ENCODE data around the gene CINP.

DNA sequence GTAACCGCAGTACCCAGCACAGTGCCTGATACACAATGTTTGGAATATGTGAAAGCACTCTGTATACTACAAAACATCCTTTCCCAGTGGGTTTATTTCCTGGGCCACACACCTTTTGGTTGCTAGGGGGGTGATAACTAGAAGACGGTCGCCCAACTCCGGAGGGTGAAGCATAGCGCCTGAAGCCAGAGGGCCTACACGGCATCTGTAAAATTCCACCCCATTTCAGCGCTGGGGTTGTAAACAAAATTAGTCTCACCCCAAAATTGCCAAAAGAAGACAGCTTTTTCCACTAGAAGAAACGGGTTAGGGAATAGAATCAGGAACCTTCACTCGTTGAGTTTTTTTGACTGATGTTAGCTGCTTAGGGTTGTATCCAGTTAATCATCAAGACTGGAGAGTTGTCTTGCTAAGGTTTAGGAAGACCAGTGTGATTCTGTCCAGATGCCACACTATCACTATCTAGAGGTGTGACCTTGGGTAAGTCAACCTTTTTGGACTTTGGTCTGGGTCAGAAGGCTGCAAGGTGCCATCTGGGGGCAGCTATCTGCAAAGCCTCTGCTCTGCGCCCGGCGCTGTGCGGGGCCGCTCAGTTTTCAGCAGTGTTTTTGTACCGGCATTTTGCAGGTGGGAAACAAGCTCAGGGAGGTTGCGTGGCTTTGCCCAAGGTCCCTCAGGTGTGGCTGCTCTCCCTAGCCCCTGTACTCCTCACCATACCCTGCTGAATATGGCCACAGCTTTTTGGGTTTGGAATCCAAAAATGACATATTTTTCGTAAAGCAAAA, 41.8 kb downstream of the CINP start:
- TF ChIP-seq POLR2AphosphoS5 (IDR thresholded peaks at IDR 0.05; ENCODE audit: low read depth) (no peak), CREB1 (CRISPR knock-in tag; IDR thresholded peaks at IDR 0.05; ENCODE audit: low read depth) (no peak), EZH2 (IDR thresholded peaks at IDR 0.05; ENCODE audit: low read depth, unreplicated experiment) (no peak), STAT1 (IDR thresholded peaks at IDR 0.05; ENCODE audit: unreplicated experiment) (no peak)
- TF ChIP-seq, protein P1, sequence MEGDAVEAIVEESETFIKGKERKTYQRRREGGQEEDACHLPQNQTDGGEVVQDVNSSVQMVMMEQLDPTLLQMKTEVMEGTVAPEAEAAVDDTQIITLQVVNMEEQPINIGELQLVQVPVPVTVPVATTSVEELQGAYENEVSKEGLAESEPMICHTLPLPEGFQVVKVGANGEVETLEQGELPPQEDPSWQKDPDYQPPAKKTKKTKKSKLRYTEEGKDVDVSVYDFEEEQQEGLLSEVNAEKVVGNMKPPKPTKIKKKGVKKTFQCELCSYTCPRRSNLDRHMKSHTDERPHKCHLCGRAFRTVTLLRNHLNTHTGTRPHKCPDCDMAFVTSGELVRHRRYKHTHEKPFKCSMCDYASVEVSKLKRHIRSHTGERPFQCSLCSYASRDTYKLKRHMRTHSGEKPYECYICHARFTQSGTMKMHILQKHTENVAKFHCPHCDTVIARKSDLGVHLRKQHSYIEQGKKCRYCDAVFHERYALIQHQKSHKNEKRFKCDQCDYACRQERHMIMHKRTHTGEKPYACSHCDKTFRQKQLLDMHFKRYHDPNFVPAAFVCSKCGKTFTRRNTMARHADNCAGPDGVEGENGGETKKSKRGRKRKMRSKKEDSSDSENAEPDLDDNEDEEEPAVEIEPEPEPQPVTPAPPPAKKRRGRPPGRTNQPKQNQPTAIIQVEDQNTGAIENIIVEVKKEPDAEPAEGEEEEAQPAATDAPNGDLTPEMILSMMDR (conservative IDR thresholded peaks at IDR 0.05; ENCODE audit: low read depth in 2 of 2), result no peak
- TF ChIP-seq, protein P2, sequence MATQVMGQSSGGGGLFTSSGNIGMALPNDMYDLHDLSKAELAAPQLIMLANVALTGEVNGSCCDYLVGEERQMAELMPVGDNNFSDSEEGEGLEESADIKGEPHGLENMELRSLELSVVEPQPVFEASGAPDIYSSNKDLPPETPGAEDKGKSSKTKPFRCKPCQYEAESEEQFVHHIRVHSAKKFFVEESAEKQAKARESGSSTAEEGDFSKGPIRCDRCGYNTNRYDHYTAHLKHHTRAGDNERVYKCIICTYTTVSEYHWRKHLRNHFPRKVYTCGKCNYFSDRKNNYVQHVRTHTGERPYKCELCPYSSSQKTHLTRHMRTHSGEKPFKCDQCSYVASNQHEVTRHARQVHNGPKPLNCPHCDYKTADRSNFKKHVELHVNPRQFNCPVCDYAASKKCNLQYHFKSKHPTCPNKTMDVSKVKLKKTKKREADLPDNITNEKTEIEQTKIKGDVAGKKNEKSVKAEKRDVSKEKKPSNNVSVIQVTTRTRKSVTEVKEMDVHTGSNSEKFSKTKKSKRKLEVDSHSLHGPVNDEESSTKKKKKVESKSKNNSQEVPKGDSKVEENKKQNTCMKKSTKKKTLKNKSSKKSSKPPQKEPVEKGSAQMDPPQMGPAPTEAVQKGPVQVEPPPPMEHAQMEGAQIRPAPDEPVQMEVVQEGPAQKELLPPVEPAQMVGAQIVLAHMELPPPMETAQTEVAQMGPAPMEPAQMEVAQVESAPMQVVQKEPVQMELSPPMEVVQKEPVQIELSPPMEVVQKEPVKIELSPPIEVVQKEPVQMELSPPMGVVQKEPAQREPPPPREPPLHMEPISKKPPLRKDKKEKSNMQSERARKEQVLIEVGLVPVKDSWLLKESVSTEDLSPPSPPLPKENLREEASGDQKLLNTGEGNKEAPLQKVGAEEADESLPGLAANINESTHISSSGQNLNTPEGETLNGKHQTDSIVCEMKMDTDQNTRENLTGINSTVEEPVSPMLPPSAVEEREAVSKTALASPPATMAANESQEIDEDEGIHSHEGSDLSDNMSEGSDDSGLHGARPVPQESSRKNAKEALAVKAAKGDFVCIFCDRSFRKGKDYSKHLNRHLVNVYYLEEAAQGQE (IDR thresholded peaks at IDR 0.05; ENCODE audit: unreplicated experiment), result no peak
